Measurements from ENCODE around the gene PSAP.

GRCh38 chr10:71832967-71833366 lies 18.1 kb downstream of the PSAP start:
- TF ChIP-seq CTCF (IDR thresholded peaks at IDR 0.05) (no peak), POLR2A (IDR thresholded peaks at IDR 0.05) (no peak)
